B cell (primary cell): ENCODE measurements around the gene SAA4.

Experiments
- CTCF ChIP-seq: fragments of 200-600 bp; IDR thresholded peaks from one replicate; pipeline ENCODE4 v1.8.0; 2022; ENCODE audit warnings: antibody characterized with exemption, mild to moderate bottlenecking
- EZH2 ChIP-seq: IDR thresholded peaks from 2 replicates; pipeline ENCODE4 v1.6.1; 2012; ENCODE audit warnings: borderline replicate concordance, low read depth, mild to moderate bottlenecking, moderate library complexity, low read length; ENCODE audit not compliant: insufficient read depth, poor library complexity, severe bottlenecking

DNA sequence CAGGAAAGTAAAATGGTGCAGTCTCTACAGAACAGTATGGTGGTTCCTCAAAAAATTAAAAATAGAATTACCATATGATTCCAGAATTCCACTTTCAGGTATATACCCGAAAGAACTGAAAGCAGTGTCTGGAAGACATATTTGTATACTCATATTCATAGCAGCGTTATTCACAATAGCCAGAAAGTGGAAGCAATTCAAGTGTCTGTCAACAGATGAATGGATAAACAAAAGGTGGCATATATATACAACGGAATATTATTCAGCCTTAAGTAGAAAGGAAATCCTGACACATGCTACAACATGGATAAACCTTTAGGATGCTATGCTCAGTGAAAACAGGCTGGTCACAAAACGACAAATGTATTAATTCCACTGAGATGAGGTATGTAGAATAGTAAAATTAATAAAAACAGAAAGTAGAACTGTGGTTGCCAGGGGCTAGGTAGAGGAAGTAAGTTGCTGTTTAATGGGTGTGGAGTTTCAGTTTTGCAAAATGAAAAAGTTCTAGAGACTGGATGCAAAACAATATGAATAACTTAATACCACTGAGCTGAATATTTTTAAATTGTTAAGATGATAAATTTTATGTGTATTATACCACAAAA is 43.9 kb upstream of the SAA4 start:
- TF ChIP-seq CTCF: no peak
- no peak for TF ChIP-seq EZH2
